Fibroblast of villous mesenchyme (primary cell): ENCODE results near the gene TRIM32. TPM values are rescaled to one million over a fixed set of nuclear protein-coding genes. Genes with fewer than 3 reads are reported as not detected.

ENCODE experiments used
- DNase-seq: peaks from one replicate; pipeline ENCODE4 v3.0.0-alpha.2; 2010; ENCODE audit warnings: low read depth
- H3K4me3 ChIP-seq: 2 replicates; pipeline ENCODE4 v1.5.1; 2011; ENCODE audit warnings: low read depth, mild to moderate bottlenecking, low read length
- CTCF ChIP-seq: IDR thresholded peaks from 2 replicates; pipeline ENCODE4 v1.5.1; 2012; ENCODE audit warnings: low read depth, mild to moderate bottlenecking, low read length; ENCODE audit not compliant: insufficient read depth
- total RNA-seq: library from RNA; depleted of rRNA; stranded (reverse); fragments of >200 nt; gene quantifications from 2 replicates; pipeline ENCODE4 v1.2.3, GENCODE V29; 2012

Gene TRIM32
- total RNA-seq, 1 donor, result 41.5 TPM

DNA sequence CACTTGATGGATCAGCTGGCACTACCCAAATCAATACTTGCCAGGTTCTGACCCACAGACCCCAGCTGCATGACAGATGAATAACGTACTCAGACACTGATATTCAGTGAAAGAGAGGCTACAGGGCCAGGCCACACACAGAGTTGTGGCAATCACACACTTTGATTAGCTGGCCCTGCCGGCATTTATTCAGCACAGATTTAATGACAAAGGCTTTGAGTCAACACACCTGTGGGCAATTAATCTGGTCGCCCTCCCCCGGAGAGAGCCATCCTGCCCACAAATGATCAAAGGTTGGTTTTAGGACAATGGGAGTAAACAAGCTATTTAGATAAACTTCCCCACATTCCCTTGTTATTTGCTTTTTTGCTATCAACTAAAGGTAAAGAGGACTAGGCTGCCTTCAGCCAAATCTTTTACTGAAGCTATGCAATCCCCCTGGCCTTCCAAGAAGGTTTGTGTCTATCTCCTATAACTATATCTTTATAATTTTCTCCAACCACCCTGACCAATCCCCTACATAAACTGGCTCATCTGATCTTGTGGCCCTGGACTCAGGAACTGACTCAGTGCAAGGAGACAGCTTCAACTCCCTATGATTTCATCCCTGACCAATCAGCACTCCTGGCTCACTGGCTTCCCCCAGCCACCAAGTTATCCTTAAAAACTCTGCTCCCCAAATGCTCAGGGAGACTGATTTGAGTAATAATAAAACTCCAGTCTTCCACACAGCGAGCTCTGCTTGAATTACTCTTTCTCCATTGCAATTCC is 12.7 kb upstream of the TRIM32 start:
- no peak overlapping the region for H3K4me3 ChIP-seq
- DNase-seq, result no peak
- no peak for TF ChIP-seq CTCF

DNA sequence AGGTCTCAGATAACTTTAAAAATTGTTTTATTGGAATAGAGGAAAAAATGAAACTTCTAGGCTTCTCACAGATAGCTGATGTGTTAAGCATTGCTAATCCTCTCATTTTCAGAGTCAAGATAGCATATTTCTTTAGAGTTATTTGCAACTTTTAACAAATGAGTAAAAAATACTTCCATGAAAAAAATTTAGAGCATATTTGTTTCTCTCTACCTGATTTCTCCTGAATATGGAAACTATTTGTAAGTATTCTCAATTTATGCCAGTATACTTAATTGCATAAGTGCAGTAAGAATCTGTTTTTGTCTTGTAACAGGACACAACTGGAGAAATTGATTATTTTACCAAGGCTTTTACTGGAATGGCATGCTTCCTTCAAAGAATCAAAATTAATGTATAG is 3.6 kb upstream of the TRIM32 start:
- DNase-seq, result no peak
- no peak overlapping the region for H3K4me3 ChIP-seq
- no peak for TF ChIP-seq CTCF

GRCh38 chr9:116685166-116685565 is 1.9 kb upstream of the TRIM32 start:
- no peak for TF ChIP-seq CTCF
- DNase-seq, result no peak
- H3K4me3 ChIP-seq, result no peak overlapping the region

DNA sequence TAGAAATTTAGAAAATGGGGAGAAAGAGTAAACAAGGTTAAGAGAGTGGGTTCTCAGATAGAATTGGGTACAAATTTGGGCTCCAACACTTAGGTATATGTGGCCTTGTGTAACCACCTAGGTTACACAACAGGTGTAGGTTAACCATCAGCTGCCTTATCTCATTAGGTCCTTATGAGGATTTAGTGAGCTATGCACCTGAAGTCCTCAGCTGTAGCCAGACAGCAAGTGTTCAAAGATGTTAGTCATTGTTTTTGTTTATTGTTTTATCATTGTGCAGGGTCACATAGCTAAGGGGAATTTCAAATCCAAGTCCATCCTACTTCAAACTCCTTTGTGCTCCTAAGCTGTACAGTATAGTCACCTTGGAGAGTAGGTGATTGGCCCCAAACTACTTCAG is 970 bp upstream of the TRIM32 start:
- no peak for DNase-seq
- H3K4me3 ChIP-seq, result peak overlapping the region; percentile 88
- TF ChIP-seq CTCF, result no peak

DNA sequence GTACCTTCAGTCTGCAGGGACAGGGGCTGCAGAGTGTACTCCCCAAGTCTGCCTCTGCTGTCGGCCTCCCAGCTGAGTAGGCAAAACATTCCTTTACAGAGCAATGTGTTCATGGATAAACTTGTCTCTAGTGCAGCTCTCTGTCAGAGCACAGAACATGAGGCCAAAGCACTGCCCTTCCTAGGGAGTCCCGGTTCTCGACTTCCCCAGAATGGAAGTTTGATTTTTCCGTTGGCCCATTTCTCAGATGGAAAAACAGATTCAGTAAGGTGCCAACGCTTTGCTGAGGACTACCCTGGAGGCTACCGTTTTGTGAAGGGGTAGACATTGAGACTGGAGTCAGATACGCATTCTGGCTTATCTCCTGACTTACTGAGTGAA is 422 bp upstream of the TRIM32 start:
- no peak for TF ChIP-seq CTCF
- no peak for DNase-seq
- peak overlapping the region; percentile 88 for H3K4me3 ChIP-seq

DNA sequence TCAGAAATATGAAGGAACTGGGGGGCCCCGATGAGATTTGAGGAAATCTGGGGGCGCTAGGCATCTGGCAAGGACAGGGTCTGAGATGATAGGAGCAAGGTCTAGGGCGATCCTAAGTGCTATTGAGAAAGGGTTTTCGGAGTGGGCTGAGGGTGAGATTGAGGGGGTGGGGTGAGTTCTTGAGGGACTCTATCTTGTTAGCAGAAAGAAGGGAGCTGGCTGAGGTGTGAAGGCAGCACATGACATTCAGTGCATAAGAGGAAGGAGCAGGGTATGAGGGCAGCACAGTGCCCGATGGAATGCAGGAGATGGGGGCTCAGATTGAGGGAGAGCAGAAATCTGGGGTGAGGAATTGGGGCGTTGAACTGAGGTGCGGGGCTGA is 640 bp downstream of the TRIM32 start:
- no peak for DNase-seq
- peak overlapping the region; percentile 88 for H3K4me3 ChIP-seq
- no peak for TF ChIP-seq CTCF
